GM19239 (cell line): ENCODE results near the gene ARMC7.
"Not testable (repeated sequence)": the region's sequence is repeated elsewhere in the genome, so short reads cannot be mapped to it uniquely, and the experiment has no call there.

Experiments used
- DNase-seq: peaks from one replicate; pipeline ENCODE4 v3.0.0; 2011; ENCODE audit warnings: low spot score; ENCODE audit not compliant: insufficient read length
- FAIRE-seq: peaks from 2 replicates; lab custom pipeline; 2011; peaks lifted over from hg19 to GRCh38; lab: Jason Lieb, UNC

ARMC7 gene

DNA sequence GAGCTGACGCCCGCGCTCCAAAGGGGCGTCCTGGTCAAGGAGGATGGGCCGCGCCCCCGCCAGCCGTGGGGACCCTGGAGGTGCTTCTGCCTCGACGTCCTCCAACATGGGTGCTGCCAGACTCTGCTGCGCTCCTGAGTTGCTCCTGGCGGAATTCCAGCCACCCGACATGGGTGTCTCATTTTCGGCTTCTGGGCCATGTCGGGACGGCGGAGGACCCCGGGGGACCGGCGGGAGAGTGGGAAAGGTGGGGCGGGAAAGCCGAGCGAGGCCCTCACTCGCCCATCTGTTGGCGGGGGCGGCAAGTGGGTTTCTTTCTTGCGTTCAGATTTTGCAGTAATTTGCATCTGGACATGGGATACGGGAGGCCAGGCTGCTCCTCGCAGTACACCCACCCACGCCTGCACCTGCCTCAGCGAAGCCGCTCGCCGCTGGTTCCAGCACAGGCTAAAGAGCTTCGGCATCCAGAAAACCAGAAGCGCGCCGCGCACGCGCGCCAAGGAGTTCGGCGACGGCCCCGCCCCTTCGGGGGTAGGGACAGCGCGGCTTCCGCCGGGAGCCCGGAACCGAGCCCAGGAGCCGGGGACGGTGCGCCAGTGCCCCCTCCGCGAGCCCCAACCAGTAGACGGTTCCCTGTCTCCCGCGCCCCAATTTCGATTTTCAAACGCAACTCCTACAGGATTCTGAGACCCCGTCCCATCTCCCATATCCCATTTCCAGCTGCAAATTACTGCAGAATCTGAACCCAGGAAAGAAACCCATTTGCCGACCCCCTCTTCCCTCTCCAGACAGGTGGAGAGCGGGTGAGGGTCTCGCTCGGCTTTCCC, at the start of gene ARMC7:
TSS of gene ARMC7 (plus strand) at position 563 of the 827 bp plus-strand sequence. CDS start 320 bp downstream, outside the sequence.
- FAIRE-seq (peak; percentile 83), DNase-seq (peak; percentile 94)

DNA sequence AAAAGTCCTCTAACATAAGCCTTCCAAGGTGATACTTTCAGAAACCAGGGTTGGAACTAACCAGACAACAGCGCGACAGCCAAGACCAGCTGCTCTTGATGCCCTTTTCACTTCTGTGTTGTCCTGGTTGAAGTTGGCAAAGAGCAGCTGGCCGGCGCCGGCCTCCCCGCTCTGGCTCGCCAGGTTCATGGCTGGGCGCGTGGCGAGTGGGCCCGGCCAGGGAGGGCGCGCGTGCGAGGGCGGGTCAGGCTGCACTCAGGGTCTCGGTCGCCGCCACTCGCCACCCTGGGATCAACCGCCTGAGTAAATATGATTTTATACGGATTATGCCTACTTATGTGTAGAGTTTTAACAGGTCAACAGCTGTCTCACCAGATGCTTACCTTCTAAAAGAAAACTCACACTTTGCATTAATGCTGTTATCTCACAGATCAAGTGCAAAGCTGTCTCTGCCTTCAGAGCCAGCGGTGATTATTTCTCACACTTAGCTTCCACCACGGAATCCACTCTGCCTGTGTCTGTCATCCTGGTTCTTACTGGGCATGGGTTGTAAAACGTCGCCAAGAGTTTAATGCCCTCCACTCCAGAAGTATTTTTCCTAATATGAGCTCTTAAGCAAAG, 49.2 kb upstream of the ARMC7 start:
- DNase-seq, result no peak
- no peak for FAIRE-seq

DNA sequence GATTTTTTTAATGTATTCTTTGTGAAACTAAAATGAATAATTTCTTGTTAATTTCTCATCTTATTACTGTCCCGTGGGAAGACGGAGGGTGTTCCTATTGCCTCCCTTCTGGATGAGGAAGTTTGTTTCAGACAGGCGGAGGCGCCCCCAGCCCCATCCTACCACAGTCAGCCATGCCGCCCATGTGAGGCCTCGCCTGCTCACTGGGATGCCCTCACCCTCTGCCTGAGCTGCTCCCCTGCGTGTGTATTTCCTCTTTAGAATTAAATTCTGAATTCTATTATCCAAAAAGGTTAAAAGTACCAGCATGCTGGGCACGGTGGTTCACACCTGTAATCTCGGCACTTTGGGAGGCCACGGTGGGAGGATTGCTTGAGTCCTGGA, 48.7 kb upstream of the ARMC7 start:
- FAIRE-seq (no peak), DNase-seq (no peak)

DNA sequence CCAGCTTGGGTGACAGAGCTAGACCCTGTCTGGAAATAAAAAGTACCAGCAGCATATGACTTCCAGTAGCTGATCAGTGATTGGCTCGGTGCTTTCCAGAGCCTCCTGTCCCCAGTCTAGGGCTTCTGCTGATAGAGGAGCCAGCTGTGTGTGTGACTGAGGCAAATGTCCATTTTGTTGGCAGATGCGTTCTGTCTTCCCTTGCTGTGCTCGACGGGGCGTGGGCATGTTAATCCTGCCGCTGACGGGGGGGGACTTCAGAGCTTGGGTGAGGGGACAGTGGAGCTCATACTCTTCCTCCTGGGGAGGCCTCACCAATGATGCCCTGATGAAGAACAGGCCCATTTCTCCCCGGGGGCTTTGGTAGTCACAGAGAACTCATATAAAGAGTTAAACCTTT, 48.2 kb upstream of the ARMC7 start:
- FAIRE-seq (no peak), DNase-seq (no peak)

DNA sequence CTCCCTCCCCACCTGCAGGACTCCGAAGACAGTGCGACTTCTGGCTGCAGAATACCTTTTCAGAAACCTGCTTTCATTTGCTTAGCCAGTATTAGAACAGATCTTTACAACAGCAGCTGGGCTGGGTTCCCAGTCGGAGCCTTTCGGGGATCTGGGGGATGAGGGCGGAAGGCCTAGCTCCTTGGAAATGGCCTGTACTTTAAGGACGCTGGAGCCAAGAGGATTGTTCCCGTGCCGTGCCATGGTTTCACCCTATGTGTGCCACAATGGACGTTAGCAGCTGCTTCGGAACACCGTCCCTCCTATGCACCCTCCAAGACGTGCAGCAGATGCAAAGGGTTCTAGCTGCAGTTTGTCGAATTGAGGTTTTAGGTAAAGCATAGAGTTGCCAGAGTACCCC, 46.6 kb upstream of the ARMC7 start:
- FAIRE-seq (no peak), DNase-seq (no peak)

DNA sequence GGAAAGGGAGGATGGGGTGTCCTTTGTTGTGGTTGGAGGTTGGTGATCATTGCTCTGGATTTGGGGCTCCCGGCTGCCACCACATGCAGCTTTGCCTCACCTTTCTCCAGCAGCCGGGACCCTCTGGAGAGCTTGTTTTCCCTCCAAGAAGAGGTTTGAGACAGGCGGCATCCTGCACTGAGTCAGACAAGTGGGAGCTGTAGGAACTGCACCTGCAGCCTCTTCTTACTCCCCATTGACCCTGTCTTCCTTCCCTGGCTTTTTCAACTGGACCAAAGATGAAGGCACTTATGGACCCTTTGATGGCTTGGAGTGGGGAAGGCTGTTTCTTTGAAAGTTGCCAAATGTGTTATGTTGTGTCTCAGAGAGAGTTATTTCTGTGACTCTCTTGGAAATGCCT, 46.1 kb upstream of the ARMC7 start:
- FAIRE-seq, result no peak
- DNase-seq, result no peak

DNA sequence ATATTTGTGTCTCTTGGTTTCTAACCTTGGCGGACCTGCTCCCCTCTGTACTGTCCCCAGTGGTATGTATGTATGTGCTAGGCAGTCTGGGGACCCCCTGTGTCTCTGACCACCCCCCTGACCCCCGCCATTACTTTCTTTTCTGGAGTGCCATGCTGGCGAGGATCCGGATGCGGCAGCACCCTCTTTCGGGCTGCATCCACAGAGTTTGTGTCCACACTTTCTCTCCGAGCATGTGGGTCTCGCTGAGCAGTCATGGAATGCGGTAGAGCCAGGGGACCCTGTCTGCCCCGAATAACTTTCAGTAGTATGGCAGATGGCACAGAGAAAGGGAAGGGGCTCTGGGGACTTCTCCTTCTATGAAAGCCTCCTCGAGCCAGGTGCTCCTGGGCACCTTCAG, 45.7 kb upstream of the ARMC7 start:
- FAIRE-seq, result no peak
- DNase-seq, result no peak

DNA sequence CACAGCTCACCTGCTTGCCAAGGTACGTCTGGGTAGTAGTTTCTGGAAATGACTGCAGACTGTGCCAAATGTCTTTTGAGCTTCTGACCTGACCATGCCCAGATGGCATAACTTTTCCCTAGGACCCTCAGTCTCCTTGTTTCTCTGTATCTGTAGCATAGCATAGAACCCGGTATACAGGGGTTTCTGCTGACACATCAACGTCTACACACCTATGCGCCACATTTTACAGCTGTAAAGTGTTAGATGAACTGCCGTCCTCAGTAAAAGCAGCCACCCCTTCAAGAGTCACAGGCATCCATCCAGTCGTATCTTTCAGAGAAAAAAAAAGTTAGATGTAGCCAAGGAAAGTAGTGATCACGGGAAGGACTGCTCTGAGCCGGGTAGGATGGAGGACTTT, 45.3 kb upstream of the ARMC7 start:
- FAIRE-seq (no peak), DNase-seq (no peak)

DNA sequence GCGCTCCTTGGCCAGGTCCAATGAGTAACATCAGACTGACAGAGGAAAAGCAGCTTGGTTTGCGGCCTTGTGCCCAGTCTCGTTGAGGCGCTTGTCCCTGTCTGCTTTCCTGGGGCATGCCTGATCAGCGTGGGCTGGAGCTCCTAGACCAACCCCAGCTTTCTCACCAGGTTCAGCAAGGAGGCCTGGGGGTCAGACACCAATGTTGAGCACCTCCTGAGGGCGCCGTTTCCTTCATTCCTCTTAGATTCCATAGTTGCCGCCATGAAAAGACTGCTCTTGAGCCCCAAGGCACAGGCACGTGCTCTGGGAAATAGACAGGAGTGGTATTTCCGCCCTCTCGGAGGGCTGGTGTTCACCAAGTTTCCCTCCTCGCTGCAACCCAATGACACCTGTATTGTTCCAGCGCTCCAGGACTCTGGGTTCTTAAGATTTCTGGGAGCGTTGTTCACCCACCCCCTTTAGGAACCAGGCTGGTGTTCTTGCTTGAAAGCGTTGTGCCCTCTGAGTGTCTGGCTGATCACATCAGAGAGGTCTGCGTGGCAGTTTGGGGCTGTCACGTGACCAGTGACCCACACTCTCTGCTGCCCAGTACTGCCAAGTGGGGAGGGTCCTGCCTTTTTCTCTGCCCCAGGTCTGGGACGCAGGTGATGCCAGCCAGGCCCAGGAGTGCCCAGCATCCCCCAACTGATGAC, 44.8 kb upstream of the ARMC7 start:
- no peak for FAIRE-seq
- DNase-seq, result no peak

DNA sequence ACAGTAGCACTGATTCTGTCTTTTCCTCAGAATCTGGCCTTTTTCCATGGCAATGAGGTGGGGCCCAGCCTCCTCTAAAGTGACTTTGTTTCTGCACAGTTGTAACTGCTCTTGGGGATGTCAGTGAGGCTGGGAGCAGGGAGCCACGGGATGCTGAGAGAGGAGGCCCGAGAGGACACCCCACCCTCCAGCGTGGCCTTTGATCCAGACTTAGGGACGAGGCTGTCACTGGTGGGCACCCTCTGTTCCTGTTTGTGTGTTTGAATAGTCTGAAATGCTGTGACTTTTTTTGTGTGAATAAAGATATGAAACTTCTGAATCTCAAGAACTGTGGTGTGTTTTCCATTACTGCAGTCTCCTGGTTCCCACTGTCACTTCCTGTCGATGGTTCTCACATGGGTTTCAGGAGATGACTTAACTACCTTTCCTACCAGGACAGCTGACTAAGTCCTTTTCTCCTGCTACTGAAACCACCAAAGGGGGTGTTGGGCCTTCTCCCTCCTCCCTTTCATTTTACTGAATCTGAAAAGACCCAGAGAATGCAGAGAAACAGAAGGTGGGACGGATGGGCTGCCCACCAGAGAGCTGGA, 44.1 kb upstream of the ARMC7 start:
- peak; percentile 88 for FAIRE-seq
- DNase-seq, result no peak

DNA sequence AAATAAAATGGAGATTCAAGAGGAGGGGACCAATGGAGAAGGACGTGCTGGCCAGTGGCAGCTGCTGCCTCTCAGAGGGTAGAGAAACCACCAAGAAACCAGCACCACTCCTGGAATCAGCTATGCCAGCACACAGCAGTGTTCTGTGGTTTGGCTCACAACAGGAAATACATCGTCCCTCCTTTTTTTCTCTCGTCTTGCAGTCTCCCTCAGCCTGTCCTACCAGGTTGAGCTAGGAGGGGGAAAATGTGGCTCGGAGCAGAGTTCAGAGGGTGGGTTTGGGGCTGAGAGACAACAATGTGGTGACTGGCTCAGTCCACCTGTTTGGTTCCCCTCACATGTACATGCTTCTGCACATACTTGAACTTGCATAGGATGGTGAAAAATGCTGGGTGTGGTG, 41.9 kb upstream of the ARMC7 start:
- no peak for DNase-seq

DNA sequence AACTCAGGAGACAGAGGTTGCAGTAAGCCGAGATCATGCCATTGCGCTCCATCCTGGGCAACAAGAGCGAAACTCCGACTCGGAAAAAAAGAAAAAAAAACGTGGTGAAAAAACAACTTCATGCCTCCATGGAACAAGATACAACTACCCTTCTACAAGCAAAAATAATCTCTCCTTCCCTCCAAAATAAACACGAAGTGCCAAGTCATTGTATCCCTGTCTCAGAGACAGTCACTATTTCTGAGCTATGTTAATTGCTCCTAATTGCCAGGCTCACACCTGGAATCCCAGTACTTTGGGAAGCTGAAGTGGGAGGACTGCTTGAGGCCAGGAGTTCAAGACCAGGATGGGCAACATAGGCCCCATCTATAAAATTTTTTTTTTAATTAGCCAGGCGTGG, 41.0 kb upstream of the ARMC7 start:
- no peak for DNase-seq
- FAIRE-seq, result no peak

More for the DNA sequence above, 41.9 kb upstream of the ARMC7 start:
- FAIRE-seq, result no peak

DNA sequence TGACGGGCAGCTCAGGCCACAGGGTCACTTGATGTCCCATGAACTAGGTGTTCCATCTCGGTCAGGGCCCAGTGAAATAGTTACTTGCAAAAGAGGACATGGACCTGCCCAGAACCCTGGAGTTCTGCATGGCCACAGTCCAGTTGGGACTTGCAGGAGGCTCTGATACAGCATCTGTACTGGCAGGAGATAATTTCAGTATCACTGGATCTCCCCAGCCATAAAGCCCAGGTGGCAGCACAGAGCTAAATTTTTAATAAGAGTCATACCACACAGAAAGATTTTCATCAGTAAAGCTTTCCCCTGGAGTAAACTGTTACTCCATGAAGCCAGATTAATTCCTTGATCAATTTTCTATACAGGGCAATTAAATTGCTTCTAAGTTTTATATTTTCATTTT, 40.0 kb upstream of the ARMC7 start:
- no peak for FAIRE-seq
- DNase-seq, result no peak

DNA sequence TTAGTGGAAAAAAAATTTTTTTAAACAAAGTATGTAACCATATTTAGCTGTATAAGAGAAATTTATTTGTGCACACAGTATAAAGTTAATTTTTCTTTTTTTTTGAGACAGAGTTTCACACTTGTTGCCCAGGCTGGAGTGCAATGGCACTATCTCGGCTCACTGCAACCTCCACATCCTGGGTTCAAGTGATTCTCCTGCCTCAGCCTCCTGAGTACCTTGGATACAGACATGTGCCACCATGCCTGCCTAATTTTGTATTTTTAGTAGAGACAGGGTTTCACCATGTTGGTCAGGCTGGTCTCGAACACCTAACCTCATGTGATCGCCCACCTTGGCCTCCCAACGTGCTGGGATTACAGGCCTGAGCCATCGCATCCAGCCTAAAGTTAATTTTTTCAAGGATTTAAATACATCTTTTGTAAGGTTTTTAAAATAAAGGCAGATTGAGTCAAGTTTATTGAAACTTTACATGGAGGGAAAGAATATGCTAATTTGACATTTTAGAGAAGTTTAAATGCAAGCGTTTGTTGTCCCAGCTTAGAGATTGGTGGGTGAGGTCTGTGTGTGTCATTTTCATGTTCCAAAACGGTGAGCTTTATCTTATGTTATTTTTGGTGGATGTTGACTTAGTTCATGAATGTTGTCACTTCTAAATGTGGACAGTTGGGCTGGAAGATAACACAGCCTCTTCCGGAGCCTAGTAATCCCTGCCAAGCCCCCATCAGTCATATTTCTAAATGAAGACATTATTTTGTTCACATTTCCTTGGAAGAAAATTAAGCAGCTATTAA, 38.1 kb upstream of the ARMC7 start:
- not testable (repeated sequence) for DNase-seq, FAIRE-seq

DNA sequence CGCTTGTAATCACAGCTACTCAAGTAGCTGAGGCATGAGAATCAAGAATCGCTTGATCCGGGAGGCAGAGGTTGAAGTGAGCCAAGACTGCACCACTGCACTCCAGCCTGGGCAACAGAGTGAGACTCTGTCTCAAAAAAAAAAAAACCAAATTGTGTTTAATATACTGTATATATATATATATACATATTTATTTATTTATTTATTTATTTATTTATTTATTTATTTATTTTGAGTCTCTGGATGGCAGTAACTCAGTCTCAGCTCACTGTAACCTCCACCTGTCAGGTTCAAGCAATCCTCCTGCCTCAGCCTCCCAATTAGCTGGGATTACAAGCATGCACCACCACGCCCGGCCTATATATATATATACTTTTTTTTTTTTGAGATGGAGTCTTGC, 36.9 kb upstream of the ARMC7 start:
- FAIRE-seq, DNase-seq: not testable (repeated sequence)

DNA sequence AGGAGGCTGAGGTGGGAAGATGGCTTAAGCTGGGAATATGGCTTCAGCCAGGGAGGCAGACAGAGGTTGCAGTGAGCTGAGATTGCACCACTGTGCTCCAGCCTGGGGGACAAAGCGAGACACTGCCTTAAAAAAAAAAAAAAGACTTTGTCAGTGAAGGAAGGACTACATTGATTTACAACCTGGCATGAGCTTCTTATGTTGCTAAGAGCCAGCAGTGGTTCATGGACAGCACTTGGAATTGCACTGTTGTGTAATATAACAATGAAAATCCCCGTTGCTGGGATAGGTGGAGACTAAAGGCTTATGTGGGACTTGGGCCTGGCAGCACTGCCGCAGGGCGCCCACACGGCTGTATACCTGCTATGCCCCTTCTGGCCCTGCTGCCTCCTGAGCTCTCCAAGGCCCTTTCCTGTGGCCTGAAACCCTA, 36.1 kb upstream of the ARMC7 start:
- FAIRE-seq (no peak), DNase-seq (no peak)

DNA sequence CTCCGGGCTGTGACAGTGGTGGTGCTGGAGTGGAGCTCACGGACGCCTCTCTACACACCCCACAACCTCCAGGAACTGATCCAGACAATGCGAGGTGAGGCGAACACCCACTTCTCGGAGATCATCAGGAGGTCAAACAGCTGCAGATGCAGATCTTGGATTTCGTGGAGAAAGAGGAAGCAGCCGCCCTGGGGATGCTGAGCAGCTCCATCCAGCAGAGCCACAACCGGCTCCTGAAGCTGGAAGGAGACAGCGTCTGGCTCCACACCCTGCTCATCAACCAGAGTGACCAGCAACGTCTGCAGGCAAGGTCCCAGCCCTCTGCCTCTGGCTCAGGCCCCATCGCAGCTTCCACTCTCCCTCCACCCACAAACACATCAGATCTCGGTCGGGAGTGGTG, 35.2 kb upstream of the ARMC7 start:
- FAIRE-seq (no peak), DNase-seq (no peak)

DNA sequence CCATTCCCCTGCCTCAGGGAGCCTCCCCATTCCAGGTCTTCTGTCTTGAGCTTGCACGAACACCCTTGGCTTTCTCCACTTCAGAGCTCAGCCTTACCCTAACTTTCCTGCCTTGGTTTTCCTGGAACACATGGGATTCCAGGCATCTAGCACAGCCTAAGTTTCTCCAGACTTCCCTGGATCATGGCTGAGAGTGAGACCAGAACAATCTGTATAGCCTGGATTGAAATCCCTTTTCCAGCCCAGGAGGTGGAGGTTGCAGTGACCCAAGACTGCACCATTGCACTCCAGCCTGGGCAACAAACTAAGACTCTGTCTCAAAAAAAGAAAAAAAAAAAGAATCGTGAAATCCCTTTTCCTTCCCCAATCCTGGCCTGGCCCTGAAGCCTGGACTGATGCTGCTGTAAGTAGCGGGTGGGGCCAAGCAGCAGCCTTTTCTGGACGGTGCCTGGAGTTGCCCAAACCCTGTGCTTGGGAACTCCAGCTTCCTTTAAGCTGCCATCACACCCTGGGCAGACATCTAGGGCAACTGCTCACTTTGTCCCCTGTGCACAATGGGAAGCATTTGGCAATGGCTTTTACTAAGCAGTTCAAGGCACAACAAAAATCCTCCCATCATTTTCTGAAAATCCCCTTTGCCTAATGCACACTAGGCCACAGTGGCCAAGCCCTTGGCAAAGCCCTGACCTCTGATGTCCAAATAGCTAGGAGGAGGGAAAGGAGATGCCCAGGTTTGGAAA, 34.0 kb upstream of the ARMC7 start:
- no peak for DNase-seq
- no peak for FAIRE-seq

DNA sequence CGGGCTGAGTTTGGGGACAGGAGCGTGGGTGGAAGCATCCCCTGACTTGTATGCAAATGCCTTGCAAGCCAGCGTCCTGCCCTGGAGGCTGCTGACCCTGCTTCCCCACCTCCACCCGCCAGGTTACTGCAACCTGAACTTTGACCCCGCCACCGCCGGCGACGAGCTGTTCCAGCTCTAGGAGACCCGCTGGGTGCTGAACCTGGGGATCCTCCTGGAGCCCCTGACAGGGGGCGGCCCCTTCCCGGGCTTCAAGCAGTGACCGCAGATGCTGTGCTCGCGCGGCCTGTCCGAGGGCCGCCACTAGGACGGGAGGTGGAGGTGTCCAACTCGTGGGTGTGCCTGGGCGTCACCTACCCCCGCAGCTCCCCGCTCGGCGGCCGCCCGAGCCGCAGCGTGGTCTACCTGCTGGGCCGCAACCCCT, 32.7 kb upstream of the ARMC7 start:
- DNase-seq, result no peak
- no peak for FAIRE-seq
